Measurements from ENCODE around the gene ANAPC2.
"Not testable (repeated sequence)": the region's sequence is repeated elsewhere in the genome, so short reads cannot be mapped to it uniquely, and the experiment has no call there.

ANAPC2 gene

DNA sequence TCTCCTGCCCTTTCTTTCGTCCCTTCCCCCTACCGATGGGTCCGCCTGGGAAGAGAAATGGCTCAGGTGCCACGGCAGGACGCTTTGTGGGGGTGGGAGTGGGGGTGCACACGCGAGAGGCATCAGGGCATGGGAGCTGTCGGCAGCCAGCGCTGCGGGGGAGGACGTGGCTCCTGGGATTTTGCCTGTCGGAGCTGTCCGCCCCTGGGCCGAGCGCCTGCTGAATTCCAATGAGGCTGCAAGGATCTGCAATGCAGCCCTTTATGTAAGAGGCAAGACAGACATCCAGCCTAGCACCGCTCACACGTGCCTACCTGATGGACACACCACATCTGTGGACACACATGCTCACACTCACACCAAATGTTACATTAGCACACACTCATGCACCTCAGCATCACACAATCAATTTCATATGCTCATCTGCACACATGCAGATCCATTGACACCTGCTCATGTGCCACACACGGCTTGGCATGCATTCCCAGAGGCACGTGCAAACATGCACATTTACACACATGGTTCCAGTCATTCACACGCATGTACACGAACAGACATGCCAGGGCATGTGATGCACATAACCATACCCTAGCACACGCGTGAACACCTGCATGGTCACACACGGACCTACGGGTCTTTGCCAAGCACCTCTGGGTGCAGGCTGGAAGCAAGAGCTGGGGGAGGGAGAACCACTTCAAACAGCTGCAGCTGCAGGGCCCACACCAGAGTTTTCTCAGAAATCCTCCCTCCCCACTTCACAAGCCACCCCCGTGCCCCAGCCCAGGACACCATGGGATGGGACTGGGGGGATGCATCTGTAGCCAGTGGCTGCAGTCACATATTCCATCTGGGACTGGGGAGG lies 48.0 kb downstream of the ANAPC2 start:
- no peak for DNase-seq

DNA sequence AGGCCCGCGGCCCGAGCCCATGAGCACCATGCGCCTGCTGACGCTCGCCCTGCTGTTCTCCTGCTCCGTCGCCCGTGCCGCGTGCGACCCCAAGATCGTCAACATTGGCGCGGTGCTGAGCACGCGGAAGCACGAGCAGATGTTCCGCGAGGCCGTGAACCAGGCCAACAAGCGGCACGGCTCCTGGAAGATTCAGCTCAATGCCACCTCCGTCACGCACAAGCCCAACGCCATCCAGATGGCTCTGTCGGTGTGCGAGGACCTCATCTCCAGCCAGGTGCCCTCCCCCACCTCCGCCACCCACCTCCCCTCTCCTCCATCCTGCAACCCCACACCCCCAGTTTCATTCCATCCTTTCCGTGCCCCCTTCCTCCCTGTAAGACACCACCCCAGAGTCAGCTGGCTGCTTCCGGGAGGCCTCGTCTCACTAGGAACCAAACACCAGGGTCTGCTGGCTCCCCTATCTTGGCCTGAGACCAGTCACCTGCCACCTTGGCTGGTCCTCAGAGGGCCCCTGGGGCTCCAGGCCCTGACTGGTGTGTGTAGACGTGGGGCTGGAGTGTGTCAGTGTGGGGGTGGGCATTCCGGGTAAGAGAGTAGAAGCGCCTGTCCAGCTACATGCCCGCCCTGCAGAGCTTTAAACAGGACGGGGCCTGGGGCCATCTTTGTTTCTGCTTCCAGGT lies 48.8 kb downstream of the ANAPC2 start:
- no peak for DNase-seq

DNA sequence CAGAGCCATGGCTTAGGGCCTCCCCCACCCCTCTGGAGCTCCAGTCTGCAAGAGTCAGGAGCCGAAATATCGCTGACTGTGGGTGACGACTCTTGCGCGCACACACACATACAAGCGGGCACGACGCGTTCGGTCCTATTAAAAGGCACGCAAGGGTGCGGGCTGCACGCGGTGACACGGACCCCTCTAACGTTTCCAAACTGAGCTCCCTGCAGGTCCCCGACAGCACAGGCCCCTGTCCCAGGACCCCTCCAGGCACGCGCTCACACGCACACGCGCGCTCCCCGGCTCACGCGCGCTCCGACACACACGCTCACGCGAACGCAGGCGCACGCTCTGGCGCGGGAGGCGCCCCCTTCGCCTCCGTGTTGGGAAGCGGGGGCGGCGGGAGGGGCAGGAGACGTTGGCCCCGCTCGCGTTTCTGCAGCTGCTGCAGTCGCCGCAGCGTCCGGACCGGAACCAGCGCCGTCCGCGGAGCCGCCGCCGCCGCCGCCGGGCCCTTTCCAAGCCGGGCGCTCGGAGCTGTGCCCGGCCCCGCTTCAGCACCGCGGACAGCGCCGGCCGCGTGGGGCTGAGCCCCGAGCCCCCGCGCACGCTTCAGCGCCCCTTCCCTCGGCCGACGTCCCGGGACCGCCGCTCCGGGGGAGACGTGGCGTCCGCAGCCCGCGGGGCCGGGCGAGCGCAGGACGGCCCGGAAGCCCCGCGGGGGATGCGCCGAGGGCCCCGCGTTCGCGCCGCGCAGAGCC lies 49.5 kb downstream of the ANAPC2 start, which contains the start of gene GRIN1:
Gene GRIN1, plus strand, starts transcription at position 433 of the 746 bp plus-strand sequence. CDS start 333 bp downstream, outside the sequence.
- DNase-seq = peak; percentile 16

DNA sequence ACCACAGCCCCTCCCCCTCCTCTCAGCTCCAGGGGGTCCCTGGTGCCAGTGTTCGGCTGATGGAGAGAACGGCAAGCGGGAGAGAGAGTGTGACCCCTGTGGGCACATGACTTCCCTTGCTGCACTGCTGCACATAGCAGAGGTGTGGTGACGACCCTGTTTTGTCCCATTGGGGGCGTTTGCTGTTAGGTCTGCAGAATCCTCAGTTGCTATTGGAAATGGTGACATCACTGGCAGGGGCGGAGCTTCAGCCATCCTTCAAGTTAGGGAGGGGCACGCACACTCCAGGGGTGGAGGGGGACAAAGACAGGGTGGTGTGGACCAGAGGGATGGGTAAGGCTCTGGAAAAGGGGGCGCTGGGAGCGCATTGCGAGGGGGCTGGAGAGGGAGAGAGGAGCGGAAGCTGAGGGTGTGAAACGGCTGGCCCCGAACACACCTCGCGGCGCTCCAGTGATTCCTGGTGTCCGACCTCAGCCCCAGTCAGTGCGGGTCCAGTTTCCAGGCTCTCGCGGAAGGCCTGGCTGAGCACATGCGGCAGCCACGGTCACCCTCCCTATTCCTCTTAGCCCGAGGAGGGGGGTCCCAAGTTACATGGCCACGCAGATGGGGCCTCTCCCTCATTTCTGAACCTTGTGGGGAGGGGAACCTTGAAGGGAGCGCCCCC lies 50.2 kb downstream of the ANAPC2 start:
- DNase-seq = no peak

DNA sequence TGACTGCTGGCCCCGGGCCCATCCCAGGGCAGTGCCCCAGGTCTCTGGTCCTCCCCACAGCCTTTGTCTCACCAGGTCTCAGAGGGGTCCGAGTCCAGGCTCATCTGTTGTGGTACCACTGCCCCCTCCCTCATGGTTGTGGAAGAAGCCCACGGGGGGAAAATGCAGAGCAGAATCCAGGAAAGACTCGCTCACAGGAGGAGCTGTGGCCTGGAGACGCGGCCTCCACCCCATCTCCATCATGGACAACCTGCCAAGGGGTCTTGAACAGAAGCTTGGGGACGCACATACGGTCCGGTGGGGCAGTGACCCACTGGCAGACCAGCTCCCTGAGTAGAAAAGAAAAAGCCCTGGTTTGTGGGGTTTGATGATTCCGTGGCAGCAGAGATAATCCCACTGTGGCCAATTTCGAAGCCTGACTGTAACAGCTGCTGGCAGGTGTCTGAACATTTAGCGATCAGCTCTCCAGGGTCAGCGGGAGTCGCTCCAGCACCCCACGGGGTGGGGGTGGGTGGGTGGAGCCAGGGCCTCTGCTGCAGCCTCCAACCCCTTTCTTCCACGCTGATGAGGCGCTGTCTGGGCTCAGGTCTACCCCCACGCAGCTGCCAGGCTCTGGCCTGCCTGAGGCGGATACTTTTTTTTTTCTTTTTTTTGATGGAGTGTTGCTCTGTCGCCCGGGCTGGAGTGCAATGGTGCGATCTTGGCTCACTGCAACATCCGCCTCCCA lies 51.3 kb downstream of the ANAPC2 start:
- DNase-seq = no peak

- DNase-seq = no peak
These were observed 52.0 kb downstream of the ANAPC2 start for GRCh38 chr9:137136261-137136880.

GRCh38 chr9:137135154-137135553 lies 53.2 kb downstream of the ANAPC2 start:
- DNase-seq = not testable (repeated sequence)

GRCh38 chr9:137134191-137134590 lies 54.2 kb downstream of the ANAPC2 start:
- DNase-seq = no peak

- DNase-seq = no peak
These were observed 58.1 kb downstream of the ANAPC2 start for GRCh38 chr9:137130176-137130755.

GRCh38 chr9:137129456-137130175 lies 58.7 kb downstream of the ANAPC2 start:
- peak; percentile 90 for DNase-seq

DNA sequence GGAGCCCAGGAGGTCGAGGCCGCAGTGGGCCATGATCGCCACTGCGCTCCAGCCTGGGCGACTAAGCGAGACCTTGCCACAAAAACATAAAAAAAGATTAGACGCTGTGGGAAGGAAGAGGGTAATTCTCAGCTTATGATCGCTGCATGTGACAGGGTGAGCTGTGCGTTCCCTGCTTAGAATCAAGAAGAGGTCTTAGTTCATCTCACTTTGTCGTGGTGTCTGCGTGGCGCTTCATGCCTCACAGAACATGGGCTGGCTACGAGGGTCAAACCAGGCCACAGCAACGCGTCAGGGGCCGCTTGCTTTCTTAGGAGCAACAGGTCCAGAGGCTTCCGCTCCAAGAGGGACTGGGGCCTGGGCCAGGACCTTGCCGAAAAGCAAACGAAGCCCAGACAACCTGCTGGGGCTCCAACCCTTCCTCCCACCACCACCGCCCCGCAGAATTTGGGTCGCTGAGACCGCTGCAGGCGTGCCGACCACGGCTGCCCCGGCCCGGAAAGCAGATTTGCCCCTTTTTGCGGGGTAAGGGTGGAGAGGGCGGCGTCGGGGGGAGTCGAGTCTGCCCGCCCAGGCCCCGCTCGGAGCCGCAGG lies 59.4 kb downstream of the ANAPC2 start:
- peak; percentile 29 for DNase-seq

- DNase-seq = peak; percentile 32
These were observed 60.0 kb downstream of the ANAPC2 start for GRCh38 chr9:137128158-137128861.

- DNase-seq = peak; percentile 56
These were observed 60.8 kb downstream of the ANAPC2 start for GRCh38 chr9:137127301-137128157.

DNA sequence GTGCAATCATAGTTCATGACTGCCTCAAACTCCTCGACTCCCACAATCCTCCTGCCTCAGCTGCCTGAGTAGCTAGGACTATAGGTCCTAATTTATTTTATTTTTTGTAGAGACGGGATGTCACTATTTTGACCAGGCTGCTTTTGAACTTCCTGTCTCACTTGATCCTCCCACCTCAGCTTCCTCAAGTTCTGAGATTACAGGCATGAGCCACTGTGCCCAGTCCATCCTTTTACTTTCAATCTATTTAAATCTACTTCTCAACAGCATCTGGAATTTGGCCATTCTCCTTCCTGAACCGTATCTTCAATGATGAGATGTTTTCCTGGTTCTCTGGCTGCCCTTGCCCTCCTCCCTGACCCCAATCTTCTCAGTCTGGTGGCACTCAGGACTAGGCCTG lies 61.6 kb downstream of the ANAPC2 start:
- DNase-seq = no peak

Data from CD4-positive, alpha-beta T cell treated with Interleukin-17A for 1 hour (primary cell).